SK-N-MC (cell line): ENCODE data around the gene RBBP7.

Experiments
- FOXP2 ChIP-seq: optimal IDR thresholded peaks from 2 replicates; pipeline ENCODE3; 2011; ENCODE audit warnings: mild to moderate bottlenecking, moderate library complexity; ENCODE audit not compliant: insufficient read depth; ENCODE audit errors: extremely low read length, control extremely low read depth
- POLR2AphosphoS5 ChIP-seq: IDR thresholded peaks from 2 replicates; pipeline ENCODE4 v1.6.1; 2012; ENCODE audit warnings: mild to moderate bottlenecking, low read depth, low read length, borderline replicate concordance

DNA sequence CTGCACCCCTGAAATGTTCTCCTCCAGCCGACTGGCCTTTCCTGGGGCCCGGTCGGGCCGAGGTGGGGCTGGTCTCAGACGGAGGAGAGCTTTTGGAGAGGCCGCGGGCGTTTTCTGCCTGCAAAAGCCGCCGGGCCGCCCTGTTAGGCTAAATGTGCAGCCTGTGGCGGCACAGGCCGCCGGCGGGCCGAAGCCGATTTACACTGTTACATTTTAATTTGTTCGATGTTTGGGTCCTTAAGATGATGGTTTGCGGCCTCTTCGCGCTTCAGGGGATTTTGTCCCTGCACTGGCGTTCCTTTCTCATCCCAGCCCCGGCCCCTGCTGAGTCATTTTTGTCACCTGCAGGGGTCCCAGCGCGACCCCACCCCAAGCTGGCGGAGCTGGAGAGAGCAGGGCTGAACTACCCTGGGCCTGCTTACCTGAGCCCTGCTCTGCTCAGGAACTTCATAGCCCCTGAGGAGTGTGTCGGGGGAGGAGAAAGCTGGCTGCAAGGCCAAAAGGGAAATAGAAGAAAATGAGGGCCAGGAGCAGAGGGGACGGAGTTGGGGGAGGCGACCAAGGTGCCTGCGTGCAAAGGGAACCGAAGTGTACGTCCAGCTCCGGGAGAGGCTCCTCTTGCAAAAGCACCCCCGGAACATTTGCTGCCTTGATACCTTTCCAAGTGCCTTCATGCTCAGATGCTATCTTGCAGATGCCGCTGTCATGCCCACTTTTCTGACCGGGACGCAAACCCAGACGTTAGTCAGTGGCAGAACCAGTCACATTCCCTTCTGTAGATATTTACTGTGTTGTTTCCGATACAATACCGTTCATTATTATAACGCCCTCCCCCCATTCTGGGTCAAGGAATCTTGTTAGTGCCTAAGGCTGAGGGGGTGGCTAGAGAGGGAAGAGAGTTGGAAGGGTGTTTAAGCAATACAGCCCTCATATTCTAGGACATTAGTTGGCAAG is 977 bp upstream of the RBBP7 start:
- TF ChIP-seq POLR2AphosphoS5 (no peak; the same call in 1 of the 2 replicates), FOXP2 (no peak)
